Neural progenitor cell (in vitro differentiated cells): ENCODE data around the gene AK5. TPM values are rescaled to one million over a fixed set of nuclear protein-coding genes. Genes with fewer than 3 reads are reported as not detected.

Experiments used
- DNase-seq: peaks from one replicate; pipeline ENCODE4 v3.0.0-alpha.2; 2016; ENCODE audit warnings: low spot score
- H2AFZ ChIP-seq: fragments of 200-600 bp; sonication (generic); replicated peaks from 2 replicates; pipeline ENCODE4 v1.6.1; 2016; ENCODE audit warnings: antibody characterized with exemption
- H3F3A ChIP-seq: fragments of 200-600 bp; sonication (generic); 2 replicates; pipeline ENCODE4 v1.6.1; 2016; ENCODE audit warnings: antibody characterized with exemption, low read depth
- H3K27ac ChIP-seq: fragments of 200-600 bp; sonication (generic); 2 replicates; pipeline ENCODE4 v1.5.1; 2016; ENCODE audit warnings: mild to moderate bottlenecking
- H3K27me3 ChIP-seq: fragments of 200-600 bp; sonication (generic); 2 replicates; pipeline ENCODE4 v1.6.1; 2016; ENCODE audit warnings: mild to moderate bottlenecking, moderate library complexity
- H3K36me3 ChIP-seq: fragments of 200-600 bp; sonication (generic); 2 replicates; pipeline ENCODE4 v1.5.1; 2016
- H3K4me1 ChIP-seq: fragments of 200-600 bp; sonication (generic); 2 replicates; pipeline ENCODE4 v1.6.1; 2016; ENCODE audit warnings: mixed run types
- H3K4me2 ChIP-seq: fragments of 200-600 bp; sonication (generic); 2 replicates; pipeline ENCODE4 v1.6.1; 2016
- H3K4me3 ChIP-seq: fragments of 200-600 bp; sonication (generic); 2 replicates; pipeline ENCODE4 v1.5.1; 2016
- H3K79me2 ChIP-seq: fragments of 200-600 bp; sonication (generic); 2 replicates; pipeline ENCODE4 v1.6.1; 2016; ENCODE audit warnings: low read depth
- H3K9ac ChIP-seq: fragments of 200-600 bp; sonication (generic); 2 replicates; pipeline ENCODE4 v1.6.1; 2016
- H3K9me3 ChIP-seq: fragments of 200-600 bp; sonication (generic); 2 replicates; pipeline ENCODE4 v1.5.1; 2016; ENCODE audit warnings: low read depth
- H4K20me1 ChIP-seq: fragments of 200-600 bp; sonication (generic); 2 replicates; pipeline ENCODE4 v1.6.1; 2016; ENCODE audit warnings: low read depth
- H3K27ac Mint-ChIP-seq: 3 replicates; pipeline ENCODE4 v1.8.0; 2021; ENCODE audit warnings: mixed read lengths
- H3K27me3 Mint-ChIP-seq: 2 replicates; pipeline ENCODE4 v1.8.0; 2022; ENCODE audit warnings: low read depth, mild to moderate bottlenecking, inconsistent platforms, moderate library complexity, mixed read lengths; ENCODE audit not compliant: insufficient read depth
- H3K36me3 Mint-ChIP-seq: 3 replicates; pipeline ENCODE4 v1.8.0; 2021; ENCODE audit warnings: mixed read lengths
- H3K4me1 Mint-ChIP-seq: 3 replicates; pipeline ENCODE4 v1.8.0; 2021; ENCODE audit warnings: mixed read lengths
- H3K4me3 Mint-ChIP-seq: 3 replicates; pipeline ENCODE4 v1.8.0; 2021; ENCODE audit warnings: mild to moderate bottlenecking, moderate library complexity, mixed read lengths
- H3K9me3 Mint-ChIP-seq: 3 replicates; pipeline ENCODE4 v1.8.0; 2020; ENCODE audit warnings: mixed read lengths
- EZH2 ChIP-seq: fragments of 200-600 bp; sonication (generic); IDR thresholded peaks from 2 replicates; pipeline ENCODE4 v1.6.1; 2017; ENCODE audit warnings: antibody characterized with exemption, mild to moderate bottlenecking, moderate library complexity
- EZH2phosphoT487 ChIP-seq: fragments of 200-600 bp; sonication (generic); IDR thresholded peaks from 2 replicates; pipeline ENCODE4 v1.6.1; 2017; ENCODE audit warnings: antibody characterized with exemption
- total RNA-seq: library from RNA; depleted of rRNA; stranded (reverse); fragments of >200 nt; gene quantifications from 2 replicates; pipeline ENCODE4 v1.2.3, GENCODE V29; 2015; ENCODE audit warnings: low replicate concordance
- TF ChIP-seq, protein P1 (sequence below): fragments of 200-600 bp; sonication (generic); IDR thresholded peaks from 2 replicates; pipeline ENCODE4 v1.5.1; 2017; ENCODE audit warnings: antibody characterized with exemption, mild to moderate bottlenecking

Gene AK5
- total RNA-seq, 1 donor from 2014 or later: 1.8 TPM

DNA sequence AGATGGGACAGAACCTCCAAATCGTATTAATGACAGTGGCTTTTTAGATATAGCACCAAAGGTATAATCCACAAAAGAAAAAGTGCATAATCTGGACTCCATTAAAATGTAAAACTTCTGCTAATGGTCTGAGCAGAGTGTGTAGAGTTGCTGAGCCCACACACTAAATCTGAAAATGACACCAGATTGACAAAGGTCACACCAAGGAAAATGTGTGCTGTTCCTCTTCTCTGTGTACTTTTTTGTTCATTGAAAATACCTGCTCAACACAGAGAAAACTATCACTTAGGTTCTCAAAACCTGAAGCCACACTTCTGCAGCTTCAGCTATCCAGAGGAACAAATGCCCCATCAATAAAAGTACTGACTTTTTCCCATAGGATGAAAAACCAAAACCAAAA, 146.2 kb downstream of the AK5 start:
- peaks cover 7% of the 10 kb centered on the region for H3K9me3 Mint-ChIP-seq
- TF ChIP-seq, protein P1, sequence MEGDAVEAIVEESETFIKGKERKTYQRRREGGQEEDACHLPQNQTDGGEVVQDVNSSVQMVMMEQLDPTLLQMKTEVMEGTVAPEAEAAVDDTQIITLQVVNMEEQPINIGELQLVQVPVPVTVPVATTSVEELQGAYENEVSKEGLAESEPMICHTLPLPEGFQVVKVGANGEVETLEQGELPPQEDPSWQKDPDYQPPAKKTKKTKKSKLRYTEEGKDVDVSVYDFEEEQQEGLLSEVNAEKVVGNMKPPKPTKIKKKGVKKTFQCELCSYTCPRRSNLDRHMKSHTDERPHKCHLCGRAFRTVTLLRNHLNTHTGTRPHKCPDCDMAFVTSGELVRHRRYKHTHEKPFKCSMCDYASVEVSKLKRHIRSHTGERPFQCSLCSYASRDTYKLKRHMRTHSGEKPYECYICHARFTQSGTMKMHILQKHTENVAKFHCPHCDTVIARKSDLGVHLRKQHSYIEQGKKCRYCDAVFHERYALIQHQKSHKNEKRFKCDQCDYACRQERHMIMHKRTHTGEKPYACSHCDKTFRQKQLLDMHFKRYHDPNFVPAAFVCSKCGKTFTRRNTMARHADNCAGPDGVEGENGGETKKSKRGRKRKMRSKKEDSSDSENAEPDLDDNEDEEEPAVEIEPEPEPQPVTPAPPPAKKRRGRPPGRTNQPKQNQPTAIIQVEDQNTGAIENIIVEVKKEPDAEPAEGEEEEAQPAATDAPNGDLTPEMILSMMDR: no peak
- TF ChIP-seq EZH2phosphoT487: no peak
- TF ChIP-seq EZH2: no peak
- H3K36me3 ChIP-seq: no peaks in the 10 kb centered on the region
- no peaks in the 10 kb centered on the region for H3K27me3 ChIP-seq
- no peak for DNase-seq
- H3K4me1 ChIP-seq: no peaks in the 10 kb centered on the region
- H3K27ac Mint-ChIP-seq: no peak overlapping the region
- no peak overlapping the region for H3K4me2 ChIP-seq
- H3K9me3 ChIP-seq: no peaks in the 10 kb centered on the region
- no peaks in the 10 kb centered on the region for H3K79me2 ChIP-seq
- H3K4me1 Mint-ChIP-seq: no peaks in the 10 kb centered on the region
- H3K27ac ChIP-seq: no peak overlapping the region
- H4K20me1 ChIP-seq: no peaks in the 10 kb centered on the region
- H3F3A ChIP-seq: no peaks in the 10 kb centered on the region
- no peaks in the 10 kb centered on the region for H3K27me3 Mint-ChIP-seq
- no peak overlapping the region for H2AFZ ChIP-seq
- H3K4me3 Mint-ChIP-seq: no peak overlapping the region
- H3K36me3 Mint-ChIP-seq: no peaks in the 10 kb centered on the region
- no peak overlapping the region for H3K4me3 ChIP-seq
- H3K9ac ChIP-seq: no peak overlapping the region

DNA sequence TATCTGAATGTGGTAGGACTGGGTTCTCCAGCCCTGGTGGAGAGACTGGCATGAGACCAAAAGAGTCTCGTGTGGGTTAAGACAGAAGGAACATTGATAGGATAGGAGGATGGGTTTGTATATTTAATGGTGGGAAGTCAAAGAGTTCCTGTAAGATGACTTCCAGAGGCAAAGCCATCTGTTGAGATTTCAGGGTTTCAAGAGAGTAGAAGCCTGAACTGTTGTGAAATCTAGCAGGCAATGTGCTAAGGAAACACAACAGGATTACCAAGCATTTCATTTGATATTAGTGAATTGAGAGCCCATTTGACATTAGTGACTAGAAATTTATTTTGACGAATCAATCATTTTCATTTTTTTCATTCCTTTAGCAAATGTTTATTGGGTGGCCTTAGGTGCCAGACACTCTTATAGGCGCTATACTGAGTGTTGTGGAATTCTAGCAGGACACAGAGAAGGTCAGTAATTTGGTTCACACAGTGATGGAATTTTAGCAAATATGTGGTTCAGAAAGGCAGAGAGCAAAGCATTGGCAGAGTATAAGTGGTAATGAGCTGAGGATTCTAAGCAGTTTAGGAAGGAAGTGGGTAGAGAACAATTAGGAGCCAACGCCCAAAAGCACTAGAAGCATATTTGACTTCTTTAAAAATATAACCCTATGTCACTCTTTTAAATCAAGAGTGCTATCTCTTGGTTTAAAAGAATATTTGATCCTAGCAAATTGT, 149.3 kb downstream of the AK5 start:
- H3F3A ChIP-seq: no peaks in the 10 kb centered on the region
- TF ChIP-seq EZH2phosphoT487 (no peak), EZH2 (no peak)
- TF ChIP-seq, protein P1: no peak

DNA sequence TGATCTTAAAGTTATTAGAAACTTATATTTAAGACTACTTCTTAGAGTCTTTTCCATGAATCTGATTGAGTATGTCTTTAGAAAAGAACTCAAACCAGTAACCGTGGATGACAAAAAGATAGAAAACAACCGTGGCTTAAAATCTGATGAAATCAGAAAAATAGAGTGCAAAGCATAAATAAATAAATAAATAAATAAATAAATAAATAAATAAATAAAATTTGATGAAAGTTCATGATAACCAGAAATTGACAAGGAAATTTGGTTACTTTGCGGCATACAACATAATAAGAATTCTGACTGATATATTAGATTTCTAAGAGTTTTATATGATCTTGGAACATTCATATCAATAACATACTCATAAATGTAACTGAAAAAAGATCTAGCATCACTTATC, 152.1 kb downstream of the AK5 start:
- no peaks in the 10 kb centered on the region for H3K79me2 ChIP-seq
- H4K20me1 ChIP-seq: no peaks in the 10 kb centered on the region
- H3K4me3 Mint-ChIP-seq: no peak overlapping the region
- no peaks in the 10 kb centered on the region for H3K4me1 Mint-ChIP-seq
- H3K27ac Mint-ChIP-seq: no peak overlapping the region
- H3K4me3 ChIP-seq: no peak overlapping the region
- no peaks in the 10 kb centered on the region for H3K36me3 Mint-ChIP-seq
- TF ChIP-seq EZH2phosphoT487: no peak
- TF ChIP-seq, protein P1: no peak
- TF ChIP-seq EZH2: no peak
- H3K4me1 ChIP-seq: no peaks in the 10 kb centered on the region
- no peaks in the 10 kb centered on the region for H3K9me3 Mint-ChIP-seq
- no peaks in the 10 kb centered on the region for H3K27me3 ChIP-seq
- no peaks in the 10 kb centered on the region for H3K36me3 ChIP-seq
- no peaks in the 10 kb centered on the region for H3K9me3 ChIP-seq
- H2AFZ ChIP-seq: no peak overlapping the region
- H3K27me3 Mint-ChIP-seq: no peaks in the 10 kb centered on the region
- DNase-seq: no peak
- no peak overlapping the region for H3K4me2 ChIP-seq
- no peak overlapping the region for H3K27ac ChIP-seq
- no peak overlapping the region for H3K9ac ChIP-seq
- H3F3A ChIP-seq: no peaks in the 10 kb centered on the region

More for the DNA sequence above, 149.3 kb downstream of the AK5 start:
- H3K36me3 ChIP-seq: no peaks in the 10 kb centered on the region
- no peak overlapping the region for H3K4me2 ChIP-seq
- Mint-ChIP-seq H3K27ac (no peak overlapping the region), H3K9me3 (peaks cover 2% of the 10 kb centered on the region), H3K36me3 (no peaks in the 10 kb centered on the region), H3K27me3 (no peaks in the 10 kb centered on the region), H3K4me1 (no peaks in the 10 kb centered on the region), H3K4me3 (no peak overlapping the region)
- no peaks in the 10 kb centered on the region for H3K9me3 ChIP-seq
- no peaks in the 10 kb centered on the region for H3K79me2 ChIP-seq
- no peak overlapping the region for H3K4me3 ChIP-seq
- H3K4me1 ChIP-seq: no peaks in the 10 kb centered on the region
- H4K20me1 ChIP-seq: no peaks in the 10 kb centered on the region
- H3K27ac ChIP-seq: no peak overlapping the region
- H2AFZ ChIP-seq: no peak overlapping the region
- H3K27me3 ChIP-seq: no peaks in the 10 kb centered on the region
- H3K9ac ChIP-seq: no peak overlapping the region
- no peak for DNase-seq
